GM12878 (cell line): Measurements from ENCODE around the gene ZFR. TPM values are rescaled to one million over a fixed set of nuclear protein-coding genes. Genes with fewer than 3 reads are reported as not detected.

Experiments
- ATAC-seq: fragments of 200-7000 bp; cut with Tn5 transposase; 3 replicates; pipeline ENCODE4 v1.9.1; 2020; ENCODE audit warnings: mild to moderate bottlenecking, moderate library complexity
- BruUV-seq: library from RNA; stranded (reverse); fragments of 400-500 nt; replicated peaks from 2 replicates; lab custom pipeline; 2021; lab: Mats Ljungman, UMichigan
- CTCF ChIA-PET: fragments of 300-600 bp; sonication (Branson Sonifier 250); formaldehyde crosslinking; extraction: SDS; loops from one replicate; lab custom pipeline; 2021; ENCODE audit warnings: inconsistent platforms; lab: Yijun Ruan, JAX
- POLR2A ChIA-PET: fragments of 350-600 bp; formaldehyde crosslinking; extraction: SDS; loops from one replicate; lab custom pipeline; 2021; ENCODE audit warnings: inconsistent platforms; lab: Charles Lee
- RAD21 ChIA-PET: fragments of 300-600 bp; sonication (Branson Sonifier 250); formaldehyde crosslinking; loops from one replicate; lab custom pipeline; 2023; ENCODE audit warnings: antibody characterized with exemption; ENCODE audit not compliant: unreplicated experiment; lab: Charles Lee
- SMC1A ChIA-PET: fragments of 300-600 bp; sonication (Branson Sonifier 250); formaldehyde crosslinking; loops from one replicate; lab custom pipeline; 2023; ENCODE audit not compliant: unreplicated experiment, uncharacterized antibody; lab: Charles Lee
- DNase-seq: peaks from one replicate; pipeline ENCODE4 v3.0.0-alpha.2; 2011; ENCODE audit warnings: low read depth, low spot score
- FAIRE-seq: peaks from 3 replicates; lab custom pipeline; 2011; peaks lifted over from hg19 to GRCh38; lab: Jason Lieb, UNC
- H2AFZ ChIP-seq: 2 replicates; pipeline ENCODE4 v1.6.0; 2011; ENCODE audit warnings: low read depth, low read length, control low read depth; ENCODE audit not compliant: control insufficient read depth
- H3K27ac ChIP-seq: 2 replicates; pipeline ENCODE4 v1.5.1; 2011; ENCODE audit warnings: control low read depth; ENCODE audit not compliant: control insufficient read depth, insufficient read depth
- H3K27me3 ChIP-seq, 2 experiments: replicated peaks in 1 of 2; 2 replicates each; pipeline versions ENCODE4 v1.6.0 to v1.6.1; 2011; ENCODE audit warnings: low read length in 1 of 2; ENCODE audit not compliant: control insufficient read depth in 2 of 2, insufficient read depth in 2 of 2
- H3K36me3 ChIP-seq, 2 experiments: 2 replicates each; pipeline ENCODE4 v1.5.1; 2011; ENCODE audit warnings: low read length in 1 of 2; ENCODE audit not compliant: control insufficient read depth in 2 of 2, insufficient read depth in 2 of 2
- H3K4me1 ChIP-seq: 2 replicates; pipeline ENCODE4 v1.6.1; 2011; ENCODE audit warnings: mild to moderate bottlenecking, low read length, moderate library complexity, mixed read lengths; ENCODE audit not compliant: control insufficient read depth, insufficient read depth
- H3K4me2 ChIP-seq: 2 replicates; pipeline ENCODE4 v1.6.0; 2011; ENCODE audit warnings: control low read depth; ENCODE audit not compliant: control insufficient read depth, insufficient read depth
- H3K4me3 ChIP-seq: fragments of 200-600 bp; sonication (generic); 2 replicates; pipeline ENCODE4 v1.5.1; 2016
- H3K79me2 ChIP-seq: 2 replicates; pipeline ENCODE4 v1.6.0; 2011; ENCODE audit warnings: low read length; ENCODE audit not compliant: control insufficient read depth, insufficient read depth
- H3K9ac ChIP-seq: 2 replicates; pipeline ENCODE4 v1.8.0; 2011; ENCODE audit warnings: low read length, control low read depth, mixed read lengths; ENCODE audit not compliant: control insufficient read depth, insufficient read depth
- H3K9me3 ChIP-seq: replicated peaks from 3 replicates; pipeline ENCODE4 v1.5.1; 2011; ENCODE audit warnings: mild to moderate bottlenecking, low read length; ENCODE audit not compliant: control insufficient read depth, insufficient read depth
- H4K20me1 ChIP-seq: 2 replicates; pipeline ENCODE4 v1.6.0; 2011; ENCODE audit not compliant: control insufficient read depth, insufficient read depth
- ATF7 ChIP-seq: fragments of 450-650 bp; IDR thresholded peaks from 2 replicates; pipeline ENCODE4 v1.6.1; 2016; ENCODE audit warnings: low read depth, mild to moderate bottlenecking
- HCFC1 ChIP-seq: fragments of 150-350 bp; IDR thresholded peaks from 2 replicates; pipeline ENCODE4 v1.6.1; 2014; ENCODE audit warnings: low read length
- JUND ChIP-seq: IDR thresholded peaks from 2 replicates; pipeline ENCODE4 v1.6.1; 2012; ENCODE audit warnings: low read depth, mild to moderate bottlenecking, low read length, improper control_type of control experiment, moderate library complexity
- MEF2A ChIP-seq: IDR thresholded peaks from 2 replicates; pipeline ENCODE4 v1.6.1; 2011; ENCODE audit warnings: low read depth, mild to moderate bottlenecking, low read length, moderate library complexity; ENCODE audit not compliant: insufficient read depth
- POLR2AphosphoS5 ChIP-seq: IDR thresholded peaks from 2 replicates; pipeline ENCODE4 v1.6.1; 2011; ENCODE audit warnings: mild to moderate bottlenecking, low read length, inconsistent platforms
- RFX5 ChIP-seq: IDR thresholded peaks from 2 replicates; pipeline ENCODE4 v1.6.1; 2011; ENCODE audit warnings: low read depth, low read length, improper control_type of control experiment
- RUNX3 ChIP-seq: IDR thresholded peaks from 2 replicates; pipeline ENCODE4 v1.6.1; 2012; ENCODE audit warnings: low read length, inconsistent platforms
- SMARCA5 ChIP-seq: fragments of 450-650 bp; IDR thresholded peaks from 2 replicates; pipeline ENCODE4 v1.6.1; 2017; ENCODE audit warnings: mild to moderate bottlenecking
- SPI1 ChIP-seq: IDR thresholded peaks from 2 replicates; pipeline ENCODE4 v1.6.1; 2011; ENCODE audit warnings: low read depth, mild to moderate bottlenecking, low read length, moderate library complexity, borderline replicate concordance; ENCODE audit not compliant: insufficient read depth
- ZNF207 ChIP-seq: fragments of 450-650 bp; IDR thresholded peaks from 2 replicates; pipeline ENCODE4 v1.6.1; 2014; ENCODE audit warnings: antibody characterized with exemption, mild to moderate bottlenecking, borderline replicate concordance
- ZNF217 ChIP-seq: fragments of 450-650 bp; IDR thresholded peaks from 2 replicates; pipeline ENCODE4 v1.6.1; 2017; ENCODE audit warnings: antibody characterized with exemption, mild to moderate bottlenecking
- ZNF384 ChIP-seq: IDR thresholded peaks from 2 replicates; pipeline ENCODE4 v1.6.1; 2012; ENCODE audit warnings: low read depth, mild to moderate bottlenecking, low read length, improper control_type of control experiment, borderline replicate concordance
- WGBS: methylation state at CpG from one replicate; pipeline ENCODE4 v1.1.6; 2016; ENCODE audit warnings: low lambda C conversion rate; ENCODE audit not compliant: insufficient replicate concordance, insufficient coverage; ENCODE audit errors: missing lambda C conversion rate; 5-methylcytosine and 5-hydroxymethylcytosine counted together
- in situ Hi-C: fragments of 300-500 bp; cut with MboI; formaldehyde crosslinking; loops from 9 replicates; pipeline ENCODE4 v1.14.3; 2018; ENCODE audit warnings: mixed read lengths
- intact Hi-C: fragments of 100-400 bp; cut with micrococcal nuclease; formaldehyde crosslinking; loops from one replicate; pipeline ENCODE4 v1.14.2; 2022; ENCODE audit not compliant: unreplicated experiment
- polyA plus RNA-seq, 11 experiments: library from polyadenylated mRNA; depleted of rRNA in 4 of 11; unstranded in 6 of 11; stranded (reverse) in 5 of 11; fragments of >200 nt; fragmentation: Nextera tagmentation in 4 of 11; fragmentation: Illumina TruSeq in 1 of 11; extraction: Ambion mirVana in 4 of 11; extraction: Trizol in 1 of 11; gene quantifications; 1 replicate in 1 of 11; 2 replicates in 10 of 11; pipeline versions ENCODE4 v1.2.1 to v1.2.3, GENCODE V29; 2011 to 2016; ENCODE audit warnings: inconsistent platforms in 2 of 11, missing spikeins in 2 of 11, low read depth in 1 of 11
- total RNA-seq, 4 experiments: library from RNA; depleted of rRNA in 3 of 4; stranded (reverse); fragments of >200 nt in 3 of 4; fragmentation: Illumina TruSeq in 1 of 4; extraction: Trizol in 1 of 4; gene quantifications; 2 replicates each; pipeline versions ENCODE4 v1.2.1 to v1.2.3, GENCODE V29; 2013 to 2021
- TF ChIP-seq, protein P1 (sequence below): fragments of 450-650 bp; IDR thresholded peaks from 2 replicates; pipeline ENCODE4 v1.6.1; 2014; ENCODE audit warnings: mild to moderate bottlenecking
- TF ChIP-seq, protein P2 (sequence below): fragments of 450-650 bp; IDR thresholded peaks from 2 replicates; pipeline ENCODE4 v1.6.1; 2017; ENCODE audit warnings: antibody characterized with exemption, mild to moderate bottlenecking, moderate library complexity

The ZFR gene
- total and polyA plus RNA-seq, 10 of the 15 experiments (the other 5 are each of a cell fraction or from before 2014, with no cell fraction given), result 33.7 to 90.6 (median 72.9) TPM

DNA sequence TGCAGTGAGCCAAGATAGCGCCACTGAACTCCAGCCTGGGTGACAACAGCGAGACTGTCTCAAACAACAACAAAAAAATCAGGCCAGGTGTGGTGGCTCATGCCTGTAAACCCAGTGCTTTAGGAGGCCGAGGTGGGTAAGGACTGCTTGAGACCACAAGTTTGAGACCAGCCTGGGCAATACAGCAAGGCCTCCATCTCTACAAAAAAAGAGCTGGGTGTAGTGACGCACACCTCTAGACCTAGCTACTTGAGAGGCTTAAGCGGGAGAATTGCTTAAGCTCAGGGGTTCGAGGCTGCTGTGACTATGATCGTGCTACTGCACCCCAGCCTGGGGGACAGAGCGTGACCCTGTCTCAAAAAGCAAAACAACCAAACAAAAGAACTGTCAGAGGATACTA lies 91.9 kb downstream of the ZFR start:
- H3K9ac ChIP-seq, result no peak overlapping the region
- BruUV-seq, result no TSS peak
- no peak overlapping the region for H2AFZ ChIP-seq
- 94% methylated on average over 8 of the region's 8 CpGs for WGBS
- H3K9me3 ChIP-seq, result no peaks in the 10 kb centered on the region
- RAD21 ChIA-PET, result no interaction called here
- no peaks in the 10 kb centered on the region for H3K79me2 ChIP-seq
- TF ChIP-seq RUNX3 (no peak), POLR2AphosphoS5 (no peak), SMARCA5 (no peak), ZNF384 (no peak), ZNF207 (no peak), HCFC1 (no peak), RFX5 (no peak), ZNF217 (no peak), ATF7 (no peak), SPI1 (no peak), JUND (no peak), MEF2A (no peak)
- TF ChIP-seq, protein P1, sequence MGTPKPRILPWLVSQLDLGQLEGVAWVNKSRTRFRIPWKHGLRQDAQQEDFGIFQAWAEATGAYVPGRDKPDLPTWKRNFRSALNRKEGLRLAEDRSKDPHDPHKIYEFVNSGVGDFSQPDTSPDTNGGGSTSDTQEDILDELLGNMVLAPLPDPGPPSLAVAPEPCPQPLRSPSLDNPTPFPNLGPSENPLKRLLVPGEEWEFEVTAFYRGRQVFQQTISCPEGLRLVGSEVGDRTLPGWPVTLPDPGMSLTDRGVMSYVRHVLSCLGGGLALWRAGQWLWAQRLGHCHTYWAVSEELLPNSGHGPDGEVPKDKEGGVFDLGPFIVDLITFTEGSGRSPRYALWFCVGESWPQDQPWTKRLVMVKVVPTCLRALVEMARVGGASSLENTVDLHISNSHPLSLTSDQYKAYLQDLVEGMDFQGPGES, result no peak
- TF ChIP-seq, protein P2, sequence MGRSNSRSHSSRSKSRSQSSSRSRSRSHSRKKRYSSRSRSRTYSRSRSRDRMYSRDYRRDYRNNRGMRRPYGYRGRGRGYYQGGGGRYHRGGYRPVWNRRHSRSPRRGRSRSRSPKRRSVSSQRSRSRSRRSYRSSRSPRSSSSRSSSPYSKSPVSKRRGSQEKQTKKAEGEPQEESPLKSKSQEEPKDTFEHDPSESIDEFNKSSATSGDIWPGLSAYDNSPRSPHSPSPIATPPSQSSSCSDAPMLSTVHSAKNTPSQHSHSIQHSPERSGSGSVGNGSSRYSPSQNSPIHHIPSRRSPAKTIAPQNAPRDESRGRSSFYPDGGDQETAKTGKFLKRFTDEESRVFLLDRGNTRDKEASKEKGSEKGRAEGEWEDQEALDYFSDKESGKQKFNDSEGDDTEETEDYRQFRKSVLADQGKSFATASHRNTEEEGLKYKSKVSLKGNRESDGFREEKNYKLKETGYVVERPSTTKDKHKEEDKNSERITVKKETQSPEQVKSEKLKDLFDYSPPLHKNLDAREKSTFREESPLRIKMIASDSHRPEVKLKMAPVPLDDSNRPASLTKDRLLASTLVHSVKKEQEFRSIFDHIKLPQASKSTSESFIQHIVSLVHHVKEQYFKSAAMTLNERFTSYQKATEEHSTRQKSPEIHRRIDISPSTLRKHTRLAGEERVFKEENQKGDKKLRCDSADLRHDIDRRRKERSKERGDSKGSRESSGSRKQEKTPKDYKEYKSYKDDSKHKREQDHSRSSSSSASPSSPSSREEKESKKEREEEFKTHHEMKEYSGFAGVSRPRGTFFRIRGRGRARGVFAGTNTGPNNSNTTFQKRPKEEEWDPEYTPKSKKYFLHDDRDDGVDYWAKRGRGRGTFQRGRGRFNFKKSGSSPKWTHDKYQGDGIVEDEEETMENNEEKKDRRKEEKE, result no peak
- TF ChIP-seq, all 136 proteins: peak for 0
- no peak for DNase-seq
- Histone ChIP-seq H4K20me1 (no peaks in the 10 kb centered on the region), H3K36me3 (peaks cover 0 to 16% of the 10 kb centered on the region in 2 experiments; a peak in 2 of 4 replicates), H3K4me3 (no peak overlapping the region), H3K27ac (no peak overlapping the region), H3K4me2 (no peak overlapping the region), H3K27me3 (no peaks in the 10 kb centered on the region), H3K4me1 (no peaks in the 10 kb centered on the region)
- ChIA-PET CTCF (interaction anchor here (2.1 kb wide), 1 partner anchor 120 kb away, joined by 5 read pairs; no protein-coding TSS in a partner anchor), POLR2A (interaction anchor here (0.7 kb wide), 1 partner anchor 8 kb away, joined by 4 read pairs; no protein-coding TSS in a partner anchor), SMC1A (interaction anchor here (1.2 kb wide), 1 partner anchor 279 kb away, joined by 3 read pairs; no protein-coding TSS in a partner anchor)
- intact Hi-C loops, result no loop called here
- no peak for FAIRE-seq
- ATAC-seq, result no peak; the same call in none of the 3 replicates
- in situ Hi-C loops, result no loop called here
